HEK293T (cell line): ENCODE data around the gene KCNC1.

Source experiments
- BHLHE40 ChIP-seq: fragments of 450-650 bp; IDR thresholded peaks from 2 replicates; pipeline ENCODE4 v1.6.1; 2016; ENCODE audit warnings: mild to moderate bottlenecking, moderate library complexity, borderline replicate concordance
- ELF4 ChIP-seq: fragments of 450-650 bp; IDR thresholded peaks from 2 replicates; pipeline ENCODE4 v1.6.1; 2017; ENCODE audit warnings: antibody characterized with exemption
- SP1 ChIP-seq: fragments of 450-650 bp; IDR thresholded peaks from 2 replicates; pipeline ENCODE4 v1.6.1; 2017
- TARDBP ChIP-seq: fragments of 450-650 bp; IDR thresholded peaks from 2 replicates; pipeline ENCODE4 v1.6.1; 2016

- TF ChIP-seq SP1 (no peak), ELF4 (no peak), TARDBP (no peak), BHLHE40 (no peak)
These were observed 3.8 kb downstream of the KCNC1 start for GRCh38 chr11:17738151-17738973.
